HG03378 (cell line): Measurements from ENCODE around the gene DAB1.

Experiments
- ATAC-seq: cut with Tn5 transposase; IDR thresholded peaks from one replicate; pipeline ENCODE4 v1.9.1; 2021; ENCODE audit warnings: mild to moderate bottlenecking, moderate library complexity; ENCODE audit not compliant: unreplicated experiment

Gene DAB1

GRCh38 chr1:56995414-56996100 lies 428.3 kb downstream of the DAB1 start:
- no peak for ATAC-seq

DNA sequence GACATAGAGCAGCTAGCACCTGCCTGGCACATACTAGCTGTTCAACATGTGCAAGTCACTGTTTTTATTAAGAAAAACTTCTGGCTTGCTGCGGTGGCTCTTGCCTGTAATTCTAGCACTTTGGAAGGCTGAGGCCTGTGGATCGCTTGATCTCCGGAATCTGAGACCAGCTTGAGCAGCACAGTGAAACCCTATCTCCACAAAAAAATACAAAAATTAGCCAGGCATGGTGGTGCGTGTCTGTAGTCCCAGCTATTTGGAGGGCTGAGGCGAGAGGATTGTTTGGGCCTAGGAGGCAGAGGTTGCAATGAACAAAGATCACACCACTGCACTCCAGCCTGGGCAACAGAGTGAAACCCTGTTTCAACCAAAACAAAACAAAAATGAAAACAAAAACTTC lies 430.4 kb downstream of the DAB1 start:
- no peak for ATAC-seq

DNA sequence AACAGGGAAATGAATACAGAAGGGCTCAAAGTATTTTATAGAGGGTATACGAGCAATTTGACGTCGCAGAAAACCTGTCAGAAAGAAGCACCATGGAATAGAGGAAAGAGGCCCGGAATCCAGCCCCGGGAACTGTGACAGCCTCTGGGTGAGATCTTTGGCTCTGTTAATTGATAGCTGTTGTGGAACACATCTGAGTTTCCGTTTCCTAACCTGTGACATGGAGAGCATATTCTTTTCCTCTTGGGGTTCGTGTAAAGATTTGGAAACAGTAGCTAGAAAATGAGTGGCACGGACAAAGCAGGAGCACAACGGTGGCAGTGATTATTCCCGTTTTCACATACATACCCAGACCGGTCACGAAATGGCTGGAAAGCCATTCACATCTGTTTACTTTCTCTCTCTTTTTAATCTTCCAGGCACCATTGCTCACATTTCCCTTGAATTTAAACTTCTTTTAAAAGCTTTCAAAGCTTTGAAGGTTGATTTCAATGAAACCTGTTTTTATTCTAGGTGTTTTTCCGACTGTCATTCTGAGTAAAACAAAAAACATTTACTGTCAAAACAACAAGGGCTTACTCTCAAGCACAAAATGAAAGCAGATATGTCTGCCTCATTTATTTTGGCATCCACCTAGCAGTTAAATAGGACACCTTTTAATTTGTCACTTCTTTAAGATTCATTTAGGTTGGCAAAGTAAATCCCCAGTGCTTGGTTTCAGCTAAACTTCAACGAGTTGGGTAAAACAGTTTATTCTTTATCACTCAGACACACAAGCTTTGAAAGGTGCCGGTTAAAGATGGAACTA lies 431.3 kb downstream of the DAB1 start:
- no peak for ATAC-seq

- ATAC-seq: no peak
Observed at GRCh38 chr1:56991576-56991975, 432.3 kb downstream of the DAB1 start.

GRCh38 chr1:56986397-56986796 lies 437.5 kb downstream of the DAB1 start:
- ATAC-seq: no peak

DNA sequence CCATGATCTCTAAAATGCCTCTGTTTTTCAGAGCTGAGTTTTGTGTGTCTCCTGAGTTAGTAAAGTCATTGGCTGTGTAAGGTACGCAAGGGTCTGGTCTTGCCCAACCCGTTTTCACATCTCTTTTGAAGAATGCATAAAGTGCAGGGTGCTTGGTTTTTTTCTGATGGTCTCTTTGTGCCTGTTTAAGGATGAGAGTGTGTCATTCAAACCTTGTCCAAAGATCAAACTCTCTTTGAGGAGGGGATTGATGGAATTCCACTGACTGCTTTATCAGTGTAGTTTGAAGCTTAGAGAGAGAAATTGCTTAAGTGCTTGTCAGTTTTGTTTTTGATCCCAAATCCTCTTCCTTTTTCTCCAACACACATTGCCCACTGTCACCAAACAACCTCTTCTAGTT lies 438.0 kb downstream of the DAB1 start:
- ATAC-seq: no peak

DNA sequence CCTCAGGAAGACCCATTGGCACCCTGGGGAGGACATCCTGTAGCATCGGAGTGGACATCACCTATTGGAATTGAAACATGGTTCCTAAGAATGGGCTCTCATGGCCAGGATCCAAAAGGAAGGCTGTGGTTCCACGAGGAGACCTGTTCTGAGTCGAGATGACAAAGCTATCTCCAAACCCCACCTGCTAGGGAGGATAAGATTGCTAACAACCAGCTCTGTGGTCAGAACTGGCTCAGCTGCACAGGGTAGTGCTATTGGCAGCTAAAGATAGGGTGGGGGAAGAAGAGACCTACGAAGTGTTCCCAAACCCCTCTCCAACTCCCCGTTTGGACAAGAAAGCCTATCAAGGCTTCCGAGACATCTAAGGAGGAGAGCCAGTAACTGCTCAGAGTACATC lies 440.4 kb downstream of the DAB1 start:
- no peak for ATAC-seq

- ATAC-seq: no peak
Observed at GRCh38 chr1:56979986-56980755, 443.7 kb downstream of the DAB1 start.

DNA sequence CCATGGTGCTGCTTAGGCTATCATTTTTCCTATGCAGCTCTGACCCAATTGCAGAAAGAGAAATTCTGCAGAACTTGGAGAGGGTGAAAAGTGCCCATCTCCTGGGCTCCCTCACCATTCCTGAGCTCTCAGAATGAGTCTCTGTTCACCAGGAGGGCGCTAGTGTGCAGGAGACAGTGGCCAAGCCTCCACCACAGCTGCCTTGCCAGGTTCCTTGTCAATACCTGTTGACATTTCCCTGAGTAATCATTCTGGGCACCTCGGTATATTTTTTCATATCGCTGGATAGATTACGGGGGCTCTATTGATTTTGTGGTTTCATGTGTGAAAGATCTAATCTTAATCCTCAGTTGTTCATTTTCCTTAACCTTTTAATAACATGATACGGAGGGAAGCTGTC lies 445.0 kb downstream of the DAB1 start:
- no peak for ATAC-seq

- ATAC-seq: no peak
Observed at GRCh38 chr1:56977910-56978309, 445.9 kb downstream of the DAB1 start.

DNA sequence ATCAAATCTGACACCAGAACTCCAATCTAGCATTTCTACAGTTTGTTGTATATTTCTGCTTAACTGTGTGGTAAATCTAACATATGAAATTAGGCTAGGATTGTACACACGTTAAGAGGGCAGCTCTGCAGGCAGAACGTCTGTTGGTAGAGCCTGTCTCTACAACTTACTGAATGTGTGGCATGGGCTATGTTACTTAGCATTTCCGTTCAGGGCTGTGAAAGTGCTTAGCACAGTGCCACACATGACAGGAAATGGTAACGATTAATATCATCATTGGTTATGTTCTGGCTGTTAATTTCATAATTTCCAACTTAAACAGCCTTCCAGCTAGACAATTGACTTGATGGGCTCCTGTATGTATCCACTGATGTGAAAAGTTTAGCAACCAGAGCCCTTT lies 448.4 kb downstream of the DAB1 start:
- no peak for ATAC-seq

DNA sequence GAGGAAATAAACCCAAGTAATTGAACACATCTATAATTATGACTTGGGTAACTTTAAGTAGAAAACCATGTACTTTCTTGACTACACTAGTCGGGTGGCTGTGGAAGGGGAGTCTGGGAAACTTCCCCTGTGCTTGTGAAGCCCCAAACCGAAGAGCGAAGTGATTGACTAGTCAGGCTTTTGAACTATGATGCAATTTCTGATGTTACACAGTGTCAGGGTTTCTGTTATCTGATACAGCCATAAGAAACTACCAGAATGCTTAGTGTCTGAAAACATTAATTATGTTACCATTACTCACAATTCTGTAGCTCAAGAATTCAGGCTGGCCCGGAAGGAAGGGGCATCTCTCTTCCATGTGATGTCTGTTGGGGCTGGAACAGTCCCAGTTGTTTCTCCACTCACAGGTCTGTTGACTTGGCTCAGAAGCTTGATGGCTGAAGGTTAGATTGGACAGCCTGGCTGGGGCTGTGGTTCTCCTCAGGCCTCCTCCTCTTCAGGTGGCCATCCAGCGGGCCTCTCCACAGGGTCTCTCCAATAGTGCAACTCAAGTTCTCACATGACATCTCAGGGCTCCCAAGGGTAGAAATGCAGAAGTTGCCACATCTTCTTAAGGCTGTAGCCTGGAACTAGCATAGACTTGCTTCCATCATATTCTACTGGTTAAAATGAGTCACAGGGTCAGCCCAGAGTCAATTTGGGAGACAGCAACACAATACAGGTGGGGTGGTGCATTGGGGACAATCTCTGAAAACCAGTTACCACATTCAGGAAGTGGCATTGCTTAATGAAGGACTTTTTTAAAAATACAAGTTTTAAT lies 449.7 kb downstream of the DAB1 start:
- ATAC-seq: no peak

- no peak for ATAC-seq
Observed at GRCh38 chr1:56972976-56973375, 450.9 kb downstream of the DAB1 start.

DNA sequence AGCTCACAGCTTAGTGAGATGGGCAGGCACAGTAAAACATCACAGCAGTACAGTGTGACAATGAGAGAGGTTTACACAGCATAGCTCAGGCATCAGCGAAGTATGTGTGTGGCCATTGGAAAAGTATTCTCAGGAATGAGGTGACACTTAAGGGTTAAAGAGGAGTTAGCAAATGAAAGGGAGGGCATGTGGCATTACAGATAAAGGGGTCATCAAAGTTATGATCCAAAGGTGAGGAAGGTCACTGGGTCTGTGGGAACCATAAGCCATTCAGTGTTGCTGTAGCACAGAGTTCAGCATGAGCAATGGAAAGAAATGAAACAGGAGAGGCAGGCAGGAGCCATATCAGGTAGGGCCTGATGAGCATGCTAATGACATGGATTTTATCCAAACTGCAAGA lies 453.6 kb downstream of the DAB1 start:
- no peak for ATAC-seq

DNA sequence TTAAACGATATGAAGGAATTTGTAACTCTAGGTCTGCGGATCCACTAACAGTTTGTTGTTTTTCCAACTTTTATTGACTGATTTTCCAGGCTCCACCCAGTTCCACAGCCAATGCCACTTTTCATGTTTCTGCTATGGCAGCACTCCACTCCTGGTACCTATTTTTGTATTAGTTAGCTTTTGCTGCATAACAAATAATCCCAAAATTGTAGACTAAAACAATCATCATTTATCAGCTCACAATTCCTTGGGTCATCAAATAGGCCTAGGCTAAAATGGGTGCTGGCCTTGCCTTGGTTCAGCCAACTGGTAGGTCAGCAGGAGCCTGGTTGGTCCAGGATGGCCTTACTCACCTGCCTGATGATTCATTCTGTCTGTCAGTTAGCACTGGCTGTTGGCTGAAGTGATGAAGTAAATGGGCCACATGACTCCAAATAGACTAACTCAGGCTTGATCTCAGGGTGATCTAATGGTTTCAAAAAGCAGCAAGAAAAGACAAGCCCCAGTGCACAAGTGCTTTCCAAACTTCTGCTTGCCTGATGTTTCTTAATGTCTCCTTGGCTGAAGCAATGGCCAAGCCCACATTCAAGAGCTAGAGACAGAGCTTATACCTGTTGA lies 454.9 kb downstream of the DAB1 start:
- ATAC-seq: no peak

DNA sequence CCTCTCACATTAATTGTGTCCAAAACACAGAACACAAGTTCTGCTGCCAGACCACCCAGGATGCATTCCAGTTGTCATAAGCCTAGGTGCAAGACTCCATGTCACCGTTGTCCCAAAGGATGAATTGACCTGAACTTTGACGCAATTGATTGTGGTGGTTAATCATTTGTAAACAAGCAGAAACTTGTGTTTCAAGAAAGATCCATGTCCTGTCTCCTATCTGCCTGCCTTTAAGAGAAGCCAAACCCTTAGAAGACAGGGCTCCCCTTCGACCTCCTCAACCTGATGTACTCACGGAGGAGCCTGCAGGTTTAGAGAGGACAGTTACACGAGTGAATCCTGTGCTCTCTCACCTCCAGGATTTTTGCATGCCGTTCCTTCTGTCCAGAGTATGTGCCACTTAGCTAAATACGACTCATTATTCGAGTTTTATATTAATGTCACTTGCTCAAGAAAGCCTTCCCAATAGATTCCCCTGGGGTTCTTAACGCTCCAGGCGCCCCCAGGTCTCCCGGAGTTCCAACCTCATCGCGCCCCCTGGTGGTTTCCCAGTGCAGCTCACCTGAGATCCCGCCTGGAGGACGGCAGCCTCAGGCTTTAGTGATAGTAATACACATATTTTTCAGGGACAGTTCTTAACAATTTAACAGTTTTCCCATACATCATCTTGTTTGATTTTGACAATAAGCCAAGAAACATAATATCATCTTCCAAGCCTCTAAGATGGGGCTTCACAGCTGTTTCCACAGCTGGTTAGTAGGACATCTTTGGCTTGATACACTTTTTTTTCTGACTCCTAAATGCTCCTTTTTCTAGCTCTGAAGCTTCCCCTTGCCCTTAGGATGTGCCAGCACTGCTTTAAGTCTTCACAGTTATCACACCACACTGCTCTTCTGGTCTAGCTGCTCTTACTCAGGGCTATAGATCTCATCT lies 455.7 kb downstream of the DAB1 start:
- ATAC-seq: no peak

GRCh38 chr1:56967355-56967754 lies 456.5 kb downstream of the DAB1 start:
- no peak for ATAC-seq

- no peak for ATAC-seq
Observed at GRCh38 chr1:56966698-56966999, 457.2 kb downstream of the DAB1 start.

- ATAC-seq: no peak
Observed at GRCh38 chr1:56965916-56966697, 457.8 kb downstream of the DAB1 start, which contains the start of gene C8B. C8B (minus strand) TSS chr1:56966015; CDS start chr1:56965948, 67 bp downstream.
